ENCODE results near the gene NBEA.

Gene NBEA

DNA sequence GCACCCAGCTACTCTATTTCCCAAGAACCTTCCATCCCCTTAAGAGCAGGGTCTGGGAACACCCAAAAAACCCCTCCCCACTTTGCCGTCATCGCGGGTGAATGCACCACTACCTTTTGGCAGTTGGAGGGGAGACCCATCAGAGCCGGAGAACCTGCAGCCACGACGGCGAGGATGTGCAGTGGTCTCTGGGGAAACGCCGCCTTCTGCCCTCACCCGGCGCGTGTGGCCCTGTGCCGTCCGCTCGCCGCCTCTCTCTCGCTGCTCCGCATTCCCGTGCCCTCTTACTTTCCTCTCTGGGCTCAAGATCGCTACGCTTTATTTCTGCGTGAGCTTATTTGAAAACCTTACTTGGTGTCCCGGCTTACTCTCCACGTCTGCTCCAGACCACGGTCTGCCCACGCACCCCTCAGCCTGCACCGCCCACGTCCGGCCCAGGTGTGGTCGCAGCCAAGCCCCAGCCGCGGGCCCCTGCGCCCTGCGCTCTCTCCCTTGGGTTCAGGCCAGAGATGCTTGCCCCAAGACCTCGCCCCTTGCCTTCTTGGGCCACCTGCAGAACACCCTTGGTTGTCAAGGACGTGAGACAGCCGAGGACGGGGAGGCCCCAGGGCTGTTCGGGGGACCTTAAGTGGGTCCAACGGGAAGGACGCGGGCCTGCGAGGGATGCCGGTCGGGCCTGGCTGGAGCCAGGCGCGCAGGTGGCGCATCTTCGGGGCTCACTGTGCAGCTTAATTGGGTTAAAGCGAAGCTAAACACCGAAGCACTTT is 536.4 kb downstream of the NBEA start:
- DNase-seq: no peak

DNA sequence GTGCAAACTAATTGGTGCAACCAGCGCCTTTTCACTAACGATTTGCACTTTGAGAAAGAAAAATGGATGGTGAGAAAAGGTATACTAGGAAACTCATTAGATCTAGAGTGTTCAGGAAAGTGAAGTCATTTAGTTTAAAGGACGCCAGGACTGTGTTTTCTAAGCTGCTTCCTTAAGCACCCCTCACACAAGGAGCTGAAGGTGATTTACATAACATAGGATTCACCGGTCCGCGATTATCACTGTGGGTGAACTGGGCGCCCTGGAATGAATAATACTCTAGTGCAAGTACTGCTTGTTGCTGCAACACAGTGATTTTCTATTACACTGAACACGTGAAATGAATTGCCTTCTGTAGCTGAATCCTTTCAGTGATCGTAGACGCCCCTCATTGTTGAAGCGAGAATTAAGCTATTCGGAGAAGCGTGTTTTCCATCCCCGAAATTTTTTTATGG is 537.0 kb downstream of the NBEA start:
- no peak for DNase-seq

- DNase-seq: no peak
Measured at GRCh38 chr13:35479706-35480105, 537.6 kb downstream of the NBEA start.

DNA sequence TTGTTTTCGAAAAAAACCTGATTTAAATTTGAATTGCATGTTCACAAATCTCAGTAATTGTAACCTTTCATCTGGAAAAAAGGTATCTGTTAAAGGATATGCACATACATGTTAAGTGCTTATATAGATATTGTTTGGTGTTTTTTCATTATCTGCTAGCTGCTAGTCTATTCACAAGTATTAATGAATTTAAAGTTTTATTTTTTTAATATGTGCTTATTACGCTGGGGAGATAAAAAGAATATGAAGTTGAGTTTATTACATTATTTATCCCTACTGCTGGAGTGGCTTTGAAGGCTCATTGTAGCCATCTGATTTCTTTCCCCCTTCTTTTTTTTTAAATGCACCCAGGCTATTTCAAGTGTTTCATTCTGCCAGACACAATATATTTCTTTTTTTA is 538.3 kb downstream of the NBEA start:
- DNase-seq: no peak

GRCh38 chr13:35481777-35482176 is 539.7 kb downstream of the NBEA start:
- no peak for DNase-seq

DNA sequence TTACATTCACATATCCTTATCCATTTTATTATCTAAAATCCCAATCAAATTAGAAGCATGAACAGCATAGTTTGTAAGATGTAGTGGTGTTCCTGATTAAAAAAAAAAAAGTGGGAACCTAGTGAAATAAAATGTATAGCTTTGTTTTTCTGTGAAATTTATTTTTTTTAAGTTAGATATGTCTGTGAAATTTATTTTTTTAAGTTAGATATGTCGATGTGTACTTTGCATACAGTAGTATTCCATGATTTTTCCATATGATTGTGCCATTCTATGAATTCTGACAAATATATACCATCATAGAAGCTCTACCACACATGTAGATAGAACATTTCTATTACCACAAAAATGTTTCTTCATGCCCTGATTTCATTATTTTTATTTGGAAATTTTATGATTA is 540.5 kb downstream of the NBEA start:
- no peak for DNase-seq

GRCh38 chr13:35483761-35484160 is 541.7 kb downstream of the NBEA start:
- no peak for DNase-seq

- no peak for DNase-seq
Measured at GRCh38 chr13:35484384-35484783, 542.3 kb downstream of the NBEA start.

DNA sequence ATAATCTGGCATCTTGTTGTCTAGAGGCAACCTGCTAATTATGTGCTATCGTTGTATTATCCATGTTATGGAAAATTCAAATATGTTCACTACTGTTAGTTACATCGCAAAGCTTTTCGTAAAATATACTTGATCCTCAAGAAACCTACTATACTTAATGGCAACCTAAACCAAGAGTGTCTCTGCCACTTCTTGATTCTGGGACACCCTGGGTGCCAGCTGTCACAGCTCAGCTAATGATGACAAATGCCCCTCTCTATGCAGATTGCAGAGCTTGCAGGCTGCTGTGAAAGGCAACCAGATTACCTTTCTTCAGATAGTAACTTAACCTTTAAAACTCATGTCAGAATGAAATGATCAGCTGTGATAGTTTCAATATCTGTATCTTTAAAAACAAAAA is 543.4 kb downstream of the NBEA start:
- DNase-seq: no peak

DNA sequence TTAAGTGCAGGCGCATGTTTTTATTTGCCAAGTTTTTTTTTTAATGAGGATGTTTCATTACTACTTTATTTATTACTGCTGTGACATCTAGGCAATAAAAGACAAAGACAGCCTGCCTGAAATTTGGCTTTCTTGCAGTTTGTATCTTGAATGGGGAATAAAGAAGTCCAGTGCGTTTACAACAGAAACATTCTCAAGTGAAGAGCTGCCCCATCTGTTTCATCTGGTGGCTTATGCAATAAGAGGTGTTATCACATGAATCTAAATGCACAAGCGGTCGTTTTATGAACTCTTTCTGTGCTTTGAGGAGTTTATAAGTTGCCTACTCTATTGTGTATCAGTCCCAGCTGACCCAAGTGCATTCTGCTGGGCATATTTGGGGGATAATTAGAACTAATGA is 547.0 kb downstream of the NBEA start:
- no peak for DNase-seq

DNA sequence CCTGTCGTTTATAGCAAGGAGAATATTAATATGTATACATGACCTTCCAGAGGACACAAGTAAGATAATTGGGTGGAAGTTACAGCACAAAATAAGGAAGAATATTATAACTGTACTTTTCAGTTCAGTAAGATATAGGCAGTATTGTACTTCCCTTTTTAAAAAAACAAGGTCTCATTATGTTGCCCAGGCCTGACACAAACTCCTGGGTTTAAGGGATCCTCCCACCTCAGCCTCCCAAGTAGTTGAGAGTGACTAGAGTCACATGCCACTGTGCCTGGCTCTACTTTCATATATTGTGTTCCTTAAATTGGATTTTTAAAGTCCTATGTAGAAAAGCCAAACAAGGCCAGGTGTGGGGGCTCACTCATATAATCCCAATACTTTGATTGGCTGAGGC is 553.9 kb downstream of the NBEA start:
- no peak for DNase-seq

DNA sequence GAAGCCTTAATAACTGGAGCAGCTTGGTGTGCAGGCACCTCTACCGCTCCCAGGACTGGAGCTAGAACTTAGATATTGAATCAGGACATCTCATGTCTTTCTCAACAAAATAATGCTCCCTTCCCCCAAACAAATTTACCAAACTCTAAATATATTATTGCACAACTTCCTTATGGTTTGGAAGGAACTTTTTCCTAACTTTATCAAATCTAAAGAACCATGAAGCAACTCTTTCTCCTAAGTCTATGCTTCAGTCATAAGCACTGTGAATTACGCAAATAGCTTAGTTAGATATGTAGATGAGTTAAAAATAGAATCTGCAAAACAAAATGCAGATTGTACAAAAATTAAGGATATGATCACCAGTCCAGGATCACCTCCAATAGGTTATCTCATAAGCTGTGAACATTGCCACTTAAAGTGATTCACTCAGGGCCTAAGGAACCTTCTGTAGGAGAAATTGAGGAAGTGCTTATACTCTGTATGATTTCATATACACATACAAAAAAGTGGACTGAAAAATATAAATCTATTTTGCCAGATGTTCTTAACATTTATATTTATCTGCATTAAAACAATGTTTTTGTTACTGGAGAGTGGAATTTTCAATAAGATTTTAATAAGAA is 554.8 kb downstream of the NBEA start:
- no peak for DNase-seq

DNA sequence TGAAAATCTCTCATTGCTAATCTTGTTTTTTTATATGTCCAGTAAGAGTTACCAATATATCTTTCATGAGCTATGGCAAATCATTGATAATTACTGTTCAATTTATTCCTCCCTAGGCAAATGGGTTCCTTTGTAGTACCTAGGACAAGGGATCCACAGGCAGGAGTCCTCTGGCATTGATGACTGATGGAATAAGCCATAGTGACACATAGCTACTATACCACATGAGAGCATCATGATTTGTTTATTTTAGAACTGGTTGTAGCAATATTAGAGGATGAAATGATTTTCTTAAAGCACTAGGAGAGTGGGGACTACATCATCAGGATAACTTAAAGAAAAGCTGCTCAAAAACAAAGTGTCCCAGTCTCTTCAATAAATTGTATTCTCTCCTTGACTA is 556.2 kb downstream of the NBEA start:
- no peak for DNase-seq

DNA sequence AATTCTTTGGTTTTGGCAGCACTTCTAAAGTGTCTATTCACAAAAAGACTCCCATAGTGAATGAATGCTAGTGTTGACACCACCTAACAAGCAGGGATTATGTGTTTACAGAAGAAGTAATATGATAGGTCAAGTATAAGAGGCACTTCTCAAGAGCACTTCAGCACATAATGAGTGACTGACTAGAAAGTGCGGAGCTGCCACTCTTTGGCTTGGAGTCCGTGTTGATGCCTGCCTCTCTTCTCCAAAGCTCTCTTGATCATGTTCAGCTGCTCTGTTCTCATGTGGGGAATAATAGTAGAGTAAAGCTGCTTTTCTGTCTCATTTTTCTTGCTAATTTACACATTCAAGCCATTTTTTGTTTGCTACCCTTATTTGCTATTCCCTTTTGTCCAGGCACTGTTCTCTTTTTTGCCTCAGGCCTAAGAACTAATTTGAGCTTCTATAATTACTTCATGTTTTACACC is 557.2 kb downstream of the NBEA start:
- DNase-seq: no peak

GRCh38 chr13:35499676-35500075 is 557.6 kb downstream of the NBEA start:
- no peak for DNase-seq

DNA sequence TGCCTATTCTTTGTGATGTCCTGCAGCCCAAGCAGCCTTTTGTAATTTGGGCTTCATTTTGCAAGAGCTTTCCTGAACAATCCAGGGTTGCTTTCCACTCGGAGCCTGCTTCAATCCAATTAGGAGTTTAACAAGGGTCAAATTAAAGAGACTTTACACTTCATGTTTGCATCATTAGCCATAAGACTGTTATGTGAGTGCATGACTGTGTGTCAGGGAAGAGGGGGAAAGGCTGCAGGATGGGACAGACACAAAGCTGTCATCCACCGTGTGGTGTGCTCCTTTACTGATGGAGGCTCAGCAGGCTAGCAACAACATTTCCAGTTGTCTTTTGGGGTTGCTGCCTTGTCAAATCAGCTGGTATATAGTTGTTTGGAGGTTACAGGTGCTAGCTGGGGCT is 558.1 kb downstream of the NBEA start:
- DNase-seq: no peak

- no peak for DNase-seq
Measured at GRCh38 chr13:35501661-35502235, 559.7 kb downstream of the NBEA start.

DNA sequence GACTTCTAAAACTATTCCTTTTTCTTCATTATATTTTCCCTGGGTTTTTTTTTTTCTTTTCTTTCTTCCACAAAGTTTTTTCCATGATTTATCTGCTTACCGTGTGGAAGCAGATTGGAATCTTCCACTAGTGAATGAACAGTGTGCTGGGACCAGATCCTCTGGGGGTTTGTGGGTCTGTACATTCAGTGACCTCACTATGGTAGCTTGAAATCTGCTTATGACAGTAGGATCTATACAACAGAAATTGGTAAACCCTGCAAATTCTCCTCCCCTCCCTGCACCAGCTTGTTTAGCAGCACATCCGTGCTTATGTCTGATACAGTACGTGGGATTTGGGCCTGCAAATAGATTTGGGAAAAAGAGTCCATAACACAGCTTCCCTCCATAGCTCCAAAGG is 560.4 kb downstream of the NBEA start:
- no peak for DNase-seq

DNA sequence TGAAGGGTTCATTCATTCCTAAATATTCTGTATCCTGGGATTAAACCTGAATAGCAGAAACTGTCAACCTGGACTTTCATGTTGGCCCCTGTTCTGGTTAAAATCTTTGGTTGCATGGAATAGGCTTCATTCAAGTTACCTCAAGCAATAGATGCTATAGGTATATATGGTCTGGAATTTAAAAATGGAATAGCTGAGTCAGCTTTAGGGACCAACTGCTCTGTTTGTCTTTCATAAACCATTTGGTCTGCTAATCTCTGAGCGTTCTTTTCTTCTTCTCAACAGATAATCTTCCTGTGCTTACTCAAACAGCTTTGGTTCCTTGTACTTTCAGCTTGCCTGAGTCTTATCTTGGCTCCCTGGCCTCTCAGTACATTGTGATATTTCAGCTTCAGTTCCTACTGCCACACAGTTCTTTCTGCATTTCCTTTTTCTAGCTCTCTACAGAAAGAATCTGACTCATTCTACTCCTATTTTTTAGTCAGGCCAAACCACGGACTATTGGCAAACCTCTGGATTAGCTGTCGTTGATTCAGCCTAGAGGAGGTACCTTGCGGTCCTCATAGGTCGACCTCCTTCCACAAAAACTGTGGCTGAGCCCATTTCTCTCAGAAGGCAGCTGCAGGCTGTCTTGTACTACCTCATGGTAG is 570.3 kb downstream of the NBEA start:
- DNase-seq: no peak

DNA sequence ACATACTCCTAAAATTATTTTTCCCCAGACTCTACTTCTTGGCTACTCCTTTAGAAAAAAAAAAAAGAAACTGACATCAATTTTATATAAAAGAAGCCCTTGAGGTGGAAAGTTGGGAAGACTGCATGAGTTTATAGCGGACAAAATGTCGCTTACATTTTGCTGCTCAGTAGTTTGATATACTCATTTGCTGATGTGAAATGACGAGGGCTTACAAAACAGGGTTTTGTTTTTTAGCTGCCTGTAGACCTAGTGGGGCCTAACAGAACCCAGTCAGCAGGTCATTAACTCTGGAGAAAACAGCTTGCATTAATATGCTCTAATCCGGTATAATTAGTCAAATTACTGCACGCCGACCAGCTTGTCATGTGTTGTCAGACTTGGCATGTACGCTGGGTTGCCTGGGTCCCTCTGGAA is 572.0 kb downstream of the NBEA start:
- no peak for DNase-seq

DNA sequence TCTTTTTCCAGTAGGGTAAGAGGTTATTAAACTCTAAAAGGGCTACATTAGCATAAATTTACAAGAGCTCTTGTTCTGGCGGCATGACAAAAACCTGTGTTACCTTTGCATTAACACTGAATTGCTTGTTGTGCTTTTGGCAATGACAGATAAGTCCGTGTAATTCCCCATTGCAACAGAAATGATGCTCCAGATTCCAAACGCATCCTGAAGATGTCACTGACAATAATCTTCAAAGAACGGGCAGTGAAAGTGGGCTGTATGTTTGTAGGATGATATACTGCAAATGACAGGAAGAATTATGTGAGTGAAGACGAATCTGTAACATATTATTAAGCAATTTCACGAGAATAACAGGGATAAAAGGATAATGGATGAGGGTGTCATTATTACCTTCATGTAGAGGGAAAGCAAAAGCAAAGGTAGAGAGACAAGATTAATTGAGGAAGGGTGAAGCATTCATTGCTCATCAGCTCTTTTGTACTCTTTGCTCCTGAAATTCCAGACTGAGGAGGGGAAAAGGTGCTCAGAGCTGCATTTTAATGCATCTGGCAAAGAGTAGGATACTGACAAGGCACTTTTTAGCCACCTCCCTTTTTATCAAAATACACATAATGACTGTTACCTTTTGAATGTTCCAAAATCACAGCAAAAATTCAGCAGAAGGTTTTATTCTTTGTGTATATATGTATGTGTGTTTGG is 572.9 kb downstream of the NBEA start:
- DNase-seq: no peak

DNA sequence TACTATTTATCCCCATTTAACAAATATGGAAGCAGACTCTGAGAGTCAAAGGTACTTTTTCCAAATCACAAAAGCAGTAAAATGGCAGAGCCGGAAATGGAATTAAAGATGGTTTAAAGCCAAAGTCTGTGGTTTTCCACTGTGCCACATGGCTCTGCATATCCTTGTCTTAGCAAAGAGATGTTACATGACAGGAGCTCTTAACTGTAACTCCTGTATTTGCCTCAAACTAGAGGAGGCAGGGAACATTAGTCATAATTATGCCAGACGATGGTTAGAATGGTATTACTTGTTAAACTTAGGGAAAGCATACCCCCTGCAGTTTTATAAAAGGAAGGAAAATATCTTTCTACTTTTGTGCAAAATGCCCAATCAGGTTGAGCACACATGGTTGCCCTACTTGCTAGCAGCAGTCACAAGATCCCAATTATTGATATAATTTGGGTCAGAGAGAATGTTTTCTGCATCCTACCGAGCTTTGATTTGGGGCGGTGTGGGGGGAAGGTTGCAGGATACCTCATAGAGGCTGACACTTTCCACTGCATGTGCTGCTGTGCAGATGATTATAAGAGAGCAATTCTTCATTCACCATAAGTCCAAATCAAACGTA is 576.4 kb downstream of the NBEA start:
- DNase-seq: no peak

DNA sequence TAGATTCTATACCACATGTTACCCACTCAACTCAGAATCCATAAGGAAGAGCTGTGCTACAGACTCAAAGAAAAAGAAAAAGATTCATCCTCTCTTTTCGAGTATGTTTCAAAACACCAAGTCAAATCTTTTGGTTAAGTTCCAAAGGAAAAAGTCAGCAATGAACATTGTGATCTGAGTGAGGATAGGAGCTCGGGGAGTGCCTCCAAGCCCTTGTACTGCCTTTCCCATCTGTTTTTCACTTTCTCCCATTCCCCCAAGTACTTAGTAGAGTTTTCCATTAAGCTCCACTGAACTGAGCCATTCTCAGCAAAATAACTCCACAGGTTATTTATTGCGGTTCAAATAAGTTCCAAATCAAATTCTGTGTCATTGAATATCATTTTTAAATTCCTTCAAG is 582.1 kb downstream of the NBEA start:
- no peak for DNase-seq
